GM10266 (cell line): ENCODE results near the gene HEYL.
"Not testable (repeated sequence)": the region's sequence is repeated elsewhere in the genome, so short reads cannot be mapped to it uniquely, and the experiment has no call there.

Experiments used
- DNase-seq: peaks from one replicate; pipeline ENCODE4 v3.0.0; 2012; ENCODE audit errors: extremely low spot score
- TF ChIP-seq, protein P1 (sequence below): IDR thresholded peaks from 2 replicates; pipeline ENCODE4 v1.5.1; 2012; ENCODE audit warnings: mild to moderate bottlenecking, low read depth; ENCODE audit not compliant: control insufficient read depth, insufficient read depth; ENCODE audit errors: missing control alignments

The HEYL gene

DNA sequence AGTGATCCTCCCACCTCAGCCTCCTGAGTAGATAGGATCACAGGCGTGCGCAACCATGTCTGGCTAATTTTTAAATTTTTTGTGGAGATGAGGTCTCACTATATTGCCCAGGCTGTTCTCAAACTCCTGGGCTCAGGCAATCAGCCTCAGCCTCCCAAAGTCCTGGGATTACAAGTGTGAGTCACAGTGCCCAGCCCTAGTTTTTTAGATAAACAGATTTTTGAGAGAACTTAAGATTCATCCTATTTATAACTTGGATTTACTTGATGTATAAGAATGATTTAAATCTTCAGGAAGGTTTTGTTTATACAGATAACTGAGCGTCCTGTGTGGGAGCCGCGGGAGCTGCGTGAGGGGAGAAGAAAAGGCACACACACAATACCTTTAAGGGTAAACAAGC lies 26.2 kb downstream of the HEYL start:
- TF ChIP-seq, protein P1, sequence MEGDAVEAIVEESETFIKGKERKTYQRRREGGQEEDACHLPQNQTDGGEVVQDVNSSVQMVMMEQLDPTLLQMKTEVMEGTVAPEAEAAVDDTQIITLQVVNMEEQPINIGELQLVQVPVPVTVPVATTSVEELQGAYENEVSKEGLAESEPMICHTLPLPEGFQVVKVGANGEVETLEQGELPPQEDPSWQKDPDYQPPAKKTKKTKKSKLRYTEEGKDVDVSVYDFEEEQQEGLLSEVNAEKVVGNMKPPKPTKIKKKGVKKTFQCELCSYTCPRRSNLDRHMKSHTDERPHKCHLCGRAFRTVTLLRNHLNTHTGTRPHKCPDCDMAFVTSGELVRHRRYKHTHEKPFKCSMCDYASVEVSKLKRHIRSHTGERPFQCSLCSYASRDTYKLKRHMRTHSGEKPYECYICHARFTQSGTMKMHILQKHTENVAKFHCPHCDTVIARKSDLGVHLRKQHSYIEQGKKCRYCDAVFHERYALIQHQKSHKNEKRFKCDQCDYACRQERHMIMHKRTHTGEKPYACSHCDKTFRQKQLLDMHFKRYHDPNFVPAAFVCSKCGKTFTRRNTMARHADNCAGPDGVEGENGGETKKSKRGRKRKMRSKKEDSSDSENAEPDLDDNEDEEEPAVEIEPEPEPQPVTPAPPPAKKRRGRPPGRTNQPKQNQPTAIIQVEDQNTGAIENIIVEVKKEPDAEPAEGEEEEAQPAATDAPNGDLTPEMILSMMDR: no peak

DNA sequence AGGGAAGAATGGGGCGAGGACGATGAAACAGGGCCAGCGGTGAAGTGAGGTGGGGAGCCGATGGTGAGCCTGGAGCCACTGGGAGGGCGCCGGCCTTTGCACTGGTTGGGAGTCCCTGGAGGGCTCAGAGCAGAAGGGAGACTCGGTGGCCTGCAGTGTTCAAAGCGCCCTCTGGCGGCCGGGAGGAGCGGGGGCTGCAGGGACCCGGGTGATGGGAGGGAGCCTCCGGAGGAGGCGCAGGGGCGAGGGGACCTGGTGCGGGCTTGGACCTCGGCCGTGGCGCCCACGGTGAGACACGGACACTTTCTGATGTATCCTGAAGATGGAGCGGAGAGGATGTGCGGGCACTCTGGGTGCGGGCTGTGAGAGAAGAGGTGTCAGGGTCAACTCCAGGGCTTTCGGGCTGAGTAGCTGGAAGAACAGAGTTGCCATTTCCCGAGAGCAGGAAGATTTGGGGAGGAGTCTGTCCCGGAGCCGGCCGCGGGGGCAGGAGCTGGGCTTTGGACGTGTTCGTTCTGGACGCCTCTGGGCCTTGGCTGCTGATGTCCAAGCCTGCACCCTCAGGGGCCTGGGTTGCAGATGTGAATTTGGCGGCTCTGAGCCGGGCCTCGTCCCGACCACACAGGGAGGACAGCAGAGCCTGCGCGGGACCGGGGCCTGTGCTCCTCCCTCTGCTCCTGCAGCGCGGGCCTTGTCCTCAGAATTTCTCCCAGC lies 29.7 kb downstream of the HEYL start:
- DNase-seq: peak; percentile 80
- TF ChIP-seq, protein P1: peak; percentile 88

More for the DNA sequence above, 26.2 kb downstream of the HEYL start:
- no peak for DNase-seq

DNA sequence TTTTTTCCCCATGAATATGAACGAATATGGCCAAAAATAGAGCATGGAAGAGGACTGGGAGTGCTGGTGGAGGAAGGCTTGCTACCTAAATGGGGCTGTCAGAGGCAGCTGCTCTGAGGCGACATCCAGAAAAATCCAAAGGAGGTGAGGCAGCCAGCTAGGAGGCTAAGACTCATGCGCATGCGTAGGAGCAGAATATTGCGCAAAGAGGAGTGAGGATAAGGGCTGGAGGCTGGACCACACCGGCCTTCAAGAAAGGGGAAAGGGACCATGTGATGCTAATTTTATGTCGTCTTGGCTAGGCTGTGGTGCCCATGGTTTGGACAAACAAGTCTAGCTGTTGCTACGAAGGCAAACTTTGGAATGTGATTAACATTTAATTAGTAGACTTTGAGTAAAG lies 30.5 kb downstream of the HEYL start:
- no peak for DNase-seq
- TF ChIP-seq, protein P1: no peak

DNA sequence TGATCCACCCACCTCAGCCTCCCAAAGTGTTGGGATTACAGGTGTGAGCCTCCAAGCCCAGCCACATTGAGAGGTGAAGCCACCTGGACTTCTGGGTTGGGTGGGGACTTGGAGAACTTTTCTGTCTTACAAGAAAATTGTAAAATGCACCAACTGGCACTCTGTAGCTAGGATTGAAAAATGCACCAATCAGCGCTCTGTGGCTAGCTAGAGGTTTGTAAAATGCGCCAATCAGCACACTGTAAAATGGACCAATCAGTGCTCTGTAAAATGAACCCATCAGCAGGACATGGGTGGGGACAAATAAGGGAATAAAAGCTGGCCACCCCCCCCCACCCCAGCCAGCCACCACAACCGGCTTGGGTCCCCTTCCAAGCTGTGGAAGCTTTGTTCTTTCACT lies 35.8 kb downstream of the HEYL start:
- DNase-seq: not testable (repeated sequence)

DNA sequence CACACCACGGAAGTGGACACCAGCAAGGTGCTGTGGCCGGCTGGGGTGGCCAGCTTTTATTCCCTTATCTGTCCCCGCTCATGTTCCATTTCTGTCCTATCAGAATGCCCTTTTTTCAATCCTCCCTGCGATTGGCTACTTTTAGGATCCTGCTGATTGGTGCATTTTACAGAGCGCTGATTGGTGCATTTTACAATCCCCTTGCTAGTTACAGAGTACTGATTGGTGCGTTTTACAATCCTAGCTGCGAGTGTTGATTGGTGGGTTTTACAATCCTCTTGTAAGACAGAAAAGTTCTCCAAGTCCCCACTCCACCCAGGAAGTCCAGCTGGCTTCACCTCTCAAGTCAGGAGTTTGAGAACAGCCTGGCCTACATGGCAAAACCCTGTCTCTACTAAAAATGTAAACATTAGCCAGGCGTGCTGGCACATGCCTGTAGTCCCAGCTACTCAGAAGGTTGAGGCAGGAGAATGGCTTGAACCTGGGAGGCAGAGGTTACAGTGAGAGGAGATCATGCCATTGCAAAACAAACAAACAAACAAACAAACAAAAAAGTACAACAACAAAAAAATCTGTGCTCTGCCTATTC lies 37.7 kb downstream of the HEYL start:
- DNase-seq: not testable (repeated sequence)

DNA sequence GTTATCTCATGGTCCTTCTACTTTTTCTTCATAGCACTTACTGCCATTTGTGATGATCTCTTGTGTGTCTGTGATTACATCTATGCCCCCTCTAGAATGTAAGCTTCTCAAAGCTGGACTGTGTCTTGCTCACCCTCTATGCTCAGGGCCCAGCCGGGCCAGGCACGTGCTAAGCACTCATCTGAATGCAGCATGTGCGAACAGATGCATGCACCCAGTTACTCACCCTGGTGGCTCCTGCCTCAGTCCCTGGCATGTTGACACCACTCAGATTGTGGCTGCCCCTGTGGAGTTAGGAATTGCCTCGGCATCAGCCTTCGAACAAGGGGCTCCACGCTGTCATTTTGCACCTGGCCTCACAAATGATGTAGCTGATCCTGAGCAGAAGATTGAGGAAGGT lies 43.3 kb downstream of the HEYL start:
- no peak for DNase-seq
- TF ChIP-seq, protein P1: no peak

DNA sequence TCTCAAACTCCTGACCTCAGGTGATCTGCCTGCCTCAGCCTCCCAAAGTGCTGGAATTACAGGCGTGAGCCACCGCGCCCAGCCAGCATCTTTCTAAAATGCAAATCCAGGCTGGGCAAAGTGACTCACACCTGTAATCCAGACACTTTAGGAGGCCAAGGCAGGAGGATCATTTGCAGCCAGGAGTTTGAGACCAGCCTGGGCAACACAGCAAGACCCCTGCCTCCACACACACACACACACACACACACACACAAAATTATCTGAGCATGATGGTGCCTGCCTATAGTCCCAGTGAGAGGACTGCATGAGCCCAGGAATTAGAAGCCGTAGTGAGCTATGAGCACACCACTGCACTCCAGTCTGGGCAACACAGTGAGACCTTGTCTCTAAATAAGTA lies 46.1 kb downstream of the HEYL start:
- no peak for DNase-seq
- TF ChIP-seq, protein P1: no peak

DNA sequence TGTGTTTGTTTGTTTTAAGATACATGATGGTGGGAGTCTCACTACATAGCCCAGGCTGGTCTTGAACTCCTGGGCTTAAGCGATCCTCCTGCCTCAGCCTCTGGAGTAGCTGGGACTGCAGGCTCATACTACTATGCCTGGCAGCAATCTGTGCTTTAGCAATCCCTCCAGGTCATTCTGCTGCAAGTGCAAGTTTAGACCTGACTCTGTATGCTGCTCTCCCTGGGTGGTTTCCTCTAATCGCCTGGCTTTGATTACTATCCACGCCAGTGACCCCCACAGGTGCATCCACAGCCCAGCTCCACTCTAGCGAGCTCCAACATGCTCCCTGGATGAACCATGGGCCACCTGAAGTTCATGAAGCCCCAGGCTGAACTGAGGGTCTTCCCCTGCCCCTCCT lies 47.4 kb downstream of the HEYL start:
- TF ChIP-seq, protein P1: no peak
- DNase-seq: no peak
